Immature natural killer cell (primary cell): ENCODE measurements around the gene PKHD1. TPM values are rescaled to one million over a fixed set of nuclear protein-coding genes. Genes with fewer than 3 reads are reported as not detected.

Experiments
- DNase-seq, 3 donors: peaks; one replicate each; pipeline ENCODE4 v3.0.0; 2022; ENCODE audit warnings: mixed read lengths in 1 of 3
- H3K27ac Mint-ChIP-seq, 6 donors: one replicate each; pipeline ENCODE4 v1.8.0; 2020; ENCODE audit warnings: mixed read lengths in 6 of 6, mild to moderate bottlenecking in 5 of 6, inconsistent platforms in 4 of 6, moderate library complexity in 3 of 6
- H3K27me3 Mint-ChIP-seq, 3 donors: one replicate each; pipeline ENCODE4 v1.8.0; 2020 to 2021; ENCODE audit warnings: low read depth in 3 of 3, mild to moderate bottlenecking in 3 of 3, mixed read lengths in 3 of 3, moderate library complexity in 3 of 3, inconsistent platforms in 1 of 3
- H3K36me3 Mint-ChIP-seq, 3 donors: one replicate each; pipeline ENCODE4 v1.8.0; 2020; ENCODE audit warnings: mixed read lengths in 3 of 3, inconsistent platforms in 2 of 3, mild to moderate bottlenecking in 2 of 3
- H3K4me1 Mint-ChIP-seq, 2 donors: one replicate each; pipeline ENCODE4 v1.8.0; 2020; ENCODE audit warnings: inconsistent platforms in 2 of 2, mild to moderate bottlenecking in 2 of 2, mixed read lengths in 2 of 2, moderate library complexity in 1 of 2
- H3K4me3 Mint-ChIP-seq, 5 donors: one replicate each; pipeline ENCODE4 v1.8.0; 2020; ENCODE audit warnings: mild to moderate bottlenecking in 5 of 5, mixed read lengths in 5 of 5, inconsistent platforms in 3 of 5, moderate library complexity in 3 of 5
- H3K9me3 Mint-ChIP-seq, 6 donors: one replicate each; pipeline ENCODE4 v1.8.0; 2020; ENCODE audit warnings: mild to moderate bottlenecking in 6 of 6, mixed read lengths in 6 of 6, inconsistent platforms in 4 of 6, moderate library complexity in 3 of 6
- polyA plus RNA-seq, 3 donors: library from polyadenylated mRNA; unstranded; fragments of 300-500 nt; fragmentation: Illumina TruSeq; gene quantifications; one replicate each; pipeline ENCODE4 v1.2.3, GENCODE V29; 2021

Gene PKHD1
- polyA plus RNA-seq, 3 donors from 2014 or later, result not detected

GRCh38 chr6:51765230-51765629 lies 322.2 kb downstream of the PKHD1 start:
- no peak overlapping the region for H3K27ac Mint-ChIP-seq
- H3K36me3 Mint-ChIP-seq, result no peaks in the 10 kb centered on the region
- no peak overlapping the region for H3K4me3 Mint-ChIP-seq
- H3K4me1 Mint-ChIP-seq, result no peaks in the 10 kb centered on the region
- H3K9me3 Mint-ChIP-seq, result peaks cover 2 to 15% (median 10%) of the 10 kb centered on the region in 6 donors
- H3K27me3 Mint-ChIP-seq, result peaks cover 0 to 3% (median 0%) of the 10 kb centered on the region in 3 donors
- no peak for DNase-seq

DNA sequence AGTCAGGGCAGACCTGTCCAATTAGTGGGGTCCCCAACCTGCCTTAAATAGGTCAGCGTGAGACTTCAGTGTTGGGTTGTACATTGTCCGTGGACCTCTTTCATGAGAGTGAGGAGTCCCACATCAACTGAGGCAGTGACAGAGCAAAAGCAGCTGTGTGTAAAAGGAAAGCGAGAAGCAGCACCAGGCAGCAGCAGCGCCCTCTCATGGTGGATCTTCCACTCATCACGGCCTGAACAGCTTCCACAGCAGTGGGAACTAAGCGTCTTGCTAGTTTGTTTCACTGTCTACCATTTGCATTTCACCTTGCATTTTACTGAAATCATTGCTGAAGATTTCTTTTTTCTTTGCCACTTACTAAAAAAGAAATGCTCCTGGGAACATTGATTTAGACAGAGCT lies 333.8 kb downstream of the PKHD1 start:
- H3K36me3 Mint-ChIP-seq, result no peaks in the 10 kb centered on the region
- DNase-seq, result no peak
- no peak overlapping the region for H3K4me3 Mint-ChIP-seq
- no peaks in the 10 kb centered on the region for H3K27me3 Mint-ChIP-seq
- peaks cover 3 to 10% (median 6%) of the 10 kb centered on the region in 6 donors for H3K9me3 Mint-ChIP-seq
- no peak overlapping the region for H3K27ac Mint-ChIP-seq
- H3K4me1 Mint-ChIP-seq, result no peaks in the 10 kb centered on the region

- DNase-seq, result no peak
- Mint-ChIP-seq H3K4me3 (no peak overlapping the region), H3K27me3 (peaks cover 0 to 7% (median 0%) of the 10 kb centered on the region in 3 donors), H3K9me3 (peaks cover 0 to 13% (median 5%) of the 10 kb centered on the region in 6 donors), H3K27ac (no peak overlapping the region), H3K36me3 (no peaks in the 10 kb centered on the region), H3K4me1 (no peaks in the 10 kb centered on the region)
Observed at GRCh38 chr6:51743999-51744398, 343.4 kb downstream of the PKHD1 start.

DNA sequence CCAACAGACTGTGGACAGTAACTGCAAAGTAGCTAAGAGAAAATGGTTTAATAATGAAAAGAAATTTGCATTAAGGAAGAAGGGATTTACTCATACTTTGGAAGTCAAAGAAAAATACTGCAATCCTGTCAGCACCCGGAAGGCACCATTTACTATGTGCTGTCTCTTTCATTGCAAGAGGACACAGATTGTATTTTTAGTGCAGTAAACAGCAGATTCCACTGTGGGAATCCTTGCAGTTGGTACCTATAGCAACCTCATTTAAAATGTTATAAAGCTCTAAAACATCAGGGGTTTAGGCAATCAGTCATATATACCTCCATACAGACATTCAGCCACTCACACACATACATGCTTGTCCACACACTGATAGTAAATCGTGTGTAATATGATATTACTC lies 346.8 kb downstream of the PKHD1 start:
- H3K36me3 Mint-ChIP-seq, result no peaks in the 10 kb centered on the region
- H3K27ac Mint-ChIP-seq, result no peak overlapping the region
- H3K4me3 Mint-ChIP-seq, result no peak overlapping the region
- DNase-seq, result no peak
- H3K9me3 Mint-ChIP-seq, result peaks cover 0 to 13% (median 3%) of the 10 kb centered on the region in 6 donors
- H3K27me3 Mint-ChIP-seq, result peaks cover 0 to 7% (median 4%) of the 10 kb centered on the region in 3 donors
- H3K4me1 Mint-ChIP-seq, result no peaks in the 10 kb centered on the region

DNA sequence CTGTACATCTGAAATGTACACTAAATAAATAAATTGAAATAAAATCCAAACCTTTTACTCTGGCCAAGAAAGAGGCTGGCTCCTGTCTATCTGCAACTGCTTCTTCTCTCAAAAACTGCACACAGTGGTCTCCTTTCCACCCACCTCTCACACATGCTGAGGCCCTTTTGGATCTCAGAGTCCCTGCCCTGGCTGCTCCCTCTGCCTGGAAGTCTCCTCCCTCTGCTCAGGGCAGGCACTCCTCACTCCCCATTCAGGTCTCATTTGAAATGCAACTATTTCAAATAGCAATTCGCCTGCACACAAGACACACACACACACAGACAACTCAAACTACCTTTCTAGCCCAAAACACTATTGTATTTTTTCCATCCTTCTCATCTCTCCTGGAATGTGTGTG lies 348.8 kb downstream of the PKHD1 start:
- peaks cover 0 to 11% (median 4%) of the 10 kb centered on the region in 6 donors for H3K9me3 Mint-ChIP-seq
- peaks cover 0 to 7% (median 4%) of the 10 kb centered on the region in 3 donors for H3K27me3 Mint-ChIP-seq
- no peaks in the 10 kb centered on the region for H3K4me1 Mint-ChIP-seq
- no peaks in the 10 kb centered on the region for H3K36me3 Mint-ChIP-seq
- DNase-seq, result no peak
- no peak overlapping the region for H3K27ac Mint-ChIP-seq
- H3K4me3 Mint-ChIP-seq, result no peak overlapping the region

DNA sequence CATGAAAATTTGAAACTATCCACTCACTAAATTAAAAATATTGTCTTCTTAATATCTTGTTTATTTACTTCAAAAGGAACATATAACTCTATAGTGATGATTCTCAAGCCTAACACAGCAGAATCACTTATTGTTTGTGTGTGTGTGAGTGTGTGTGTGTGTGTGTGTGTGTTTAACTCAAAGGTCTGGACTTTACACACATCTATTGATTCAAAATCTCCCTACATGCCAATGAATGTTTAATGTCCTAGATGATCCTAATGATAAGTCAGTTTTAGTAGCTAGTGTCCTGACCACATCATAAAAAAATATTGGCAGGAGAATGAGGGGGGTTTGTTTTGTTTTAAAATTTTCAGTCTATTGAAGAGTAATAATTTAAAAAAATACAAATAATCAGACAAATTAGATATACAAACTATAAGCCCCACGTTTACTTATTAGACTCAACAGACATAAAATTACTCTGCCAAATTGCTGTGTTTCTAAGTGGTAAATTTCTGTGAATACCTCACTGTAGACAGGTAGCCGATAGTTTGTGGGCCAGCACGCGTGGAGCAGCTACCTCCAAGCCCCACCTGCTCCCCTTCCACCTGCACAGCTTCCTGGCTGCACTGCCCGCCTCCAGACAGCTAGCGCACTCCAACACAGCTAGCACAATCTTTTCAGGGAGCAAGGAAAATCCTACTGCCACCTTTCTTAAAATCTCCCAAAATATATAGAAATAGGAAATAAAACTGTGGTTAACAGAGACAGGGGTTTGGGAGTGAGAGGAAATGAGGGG lies 349.6 kb downstream of the PKHD1 start:
- no peak overlapping the region for H3K27ac Mint-ChIP-seq
- H3K36me3 Mint-ChIP-seq, result no peaks in the 10 kb centered on the region
- peaks cover 0 to 7% (median 1%) of the 10 kb centered on the region in 6 donors for H3K9me3 Mint-ChIP-seq
- no peak for DNase-seq
- no peaks in the 10 kb centered on the region for H3K4me1 Mint-ChIP-seq
- peaks cover 0 to 4% (median 2%) of the 10 kb centered on the region in 3 donors for H3K27me3 Mint-ChIP-seq
- H3K4me3 Mint-ChIP-seq, result no peak overlapping the region

GRCh38 chr6:51725155-51725554 lies 362.3 kb downstream of the PKHD1 start:
- no peak overlapping the region for H3K4me3 Mint-ChIP-seq
- peaks cover 0 to 6% (median 1%) of the 10 kb centered on the region in 3 donors for H3K27me3 Mint-ChIP-seq
- H3K27ac Mint-ChIP-seq, result no peak overlapping the region
- H3K9me3 Mint-ChIP-seq, result peaks cover 2 to 20% (median 7%) of the 10 kb centered on the region in 6 donors
- DNase-seq, result no peak
- no peaks in the 10 kb centered on the region for H3K36me3 Mint-ChIP-seq
- H3K4me1 Mint-ChIP-seq, result no peaks in the 10 kb centered on the region

DNA sequence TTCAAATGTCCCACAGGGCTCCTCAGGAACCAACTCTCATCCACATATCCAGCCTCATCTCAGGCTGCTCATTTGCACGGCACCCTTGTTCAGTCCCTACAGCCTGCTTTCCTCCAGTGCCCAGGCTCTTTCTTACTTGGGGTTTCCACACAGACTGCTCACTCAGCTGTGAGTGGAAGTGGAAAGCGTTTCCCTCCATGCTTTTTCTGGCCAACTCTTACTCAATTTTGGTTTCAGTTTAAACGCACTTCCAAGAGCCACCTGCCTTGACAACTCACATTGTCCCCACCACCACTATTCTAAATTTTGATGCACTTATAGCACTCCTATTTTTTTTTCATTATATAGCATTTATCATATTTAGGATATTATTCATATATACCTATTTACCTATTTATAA lies 367.1 kb downstream of the PKHD1 start:
- no peak overlapping the region for H3K27ac Mint-ChIP-seq
- H3K4me1 Mint-ChIP-seq, result no peaks in the 10 kb centered on the region
- no peaks in the 10 kb centered on the region for H3K36me3 Mint-ChIP-seq
- peaks cover 0 to 5% (median 1%) of the 10 kb centered on the region in 3 donors for H3K27me3 Mint-ChIP-seq
- no peak for DNase-seq
- H3K9me3 Mint-ChIP-seq, result peaks cover 0 to 11% (median 4%) of the 10 kb centered on the region in 6 donors
- no peak overlapping the region for H3K4me3 Mint-ChIP-seq

DNA sequence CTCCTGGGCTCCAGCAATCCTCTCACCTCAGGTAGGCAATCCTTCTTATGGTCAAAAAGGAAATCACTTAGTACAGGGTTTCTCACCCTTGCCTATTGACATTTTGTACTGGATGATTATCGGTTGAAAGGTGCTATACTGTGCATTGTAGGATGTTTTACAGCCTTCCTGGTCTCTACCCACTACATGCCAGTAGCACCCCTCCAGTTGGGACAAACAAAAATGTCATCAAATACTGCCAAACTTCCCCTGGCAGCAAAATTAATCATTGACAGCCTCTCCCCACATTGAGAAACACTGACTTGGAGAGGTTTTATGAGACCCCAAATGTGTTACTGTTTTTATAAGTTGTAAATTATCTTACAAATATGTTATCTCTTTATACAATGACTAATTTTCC lies 368.1 kb downstream of the PKHD1 start:
- H3K4me1 Mint-ChIP-seq, result no peaks in the 10 kb centered on the region
- peaks cover 0 to 5% (median 1%) of the 10 kb centered on the region in 3 donors for H3K27me3 Mint-ChIP-seq
- peaks cover 0 to 9% (median 3%) of the 10 kb centered on the region in 6 donors for H3K9me3 Mint-ChIP-seq
- no peak for DNase-seq
- no peaks in the 10 kb centered on the region for H3K36me3 Mint-ChIP-seq
- H3K4me3 Mint-ChIP-seq, result no peak overlapping the region
- H3K27ac Mint-ChIP-seq, result no peak overlapping the region

DNA sequence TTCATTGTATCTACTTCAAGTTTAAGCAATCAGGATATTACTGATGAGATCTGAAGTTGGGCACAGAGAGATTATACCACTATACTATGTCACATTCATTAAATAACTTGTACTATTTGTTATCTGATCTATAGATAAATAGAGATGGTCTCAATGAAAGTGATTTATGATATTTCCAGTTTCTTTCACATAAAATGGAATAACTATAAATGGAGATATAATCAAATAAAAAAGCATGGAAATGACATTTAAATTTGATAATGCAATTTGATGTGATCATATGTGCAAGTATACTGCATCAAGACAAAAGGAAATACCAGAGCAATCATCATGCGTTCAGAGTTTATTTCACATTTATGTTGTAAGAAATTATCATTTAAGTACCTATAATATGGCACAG lies 368.9 kb downstream of the PKHD1 start:
- DNase-seq, result no peak
- H3K4me1 Mint-ChIP-seq, result no peaks in the 10 kb centered on the region
- no peak overlapping the region for H3K27ac Mint-ChIP-seq
- no peak overlapping the region for H3K4me3 Mint-ChIP-seq
- peaks cover 0 to 5% (median 1%) of the 10 kb centered on the region in 3 donors for H3K27me3 Mint-ChIP-seq
- peaks cover 0 to 9% (median 3%) of the 10 kb centered on the region in 6 donors for H3K9me3 Mint-ChIP-seq
- H3K36me3 Mint-ChIP-seq, result no peaks in the 10 kb centered on the region

DNA sequence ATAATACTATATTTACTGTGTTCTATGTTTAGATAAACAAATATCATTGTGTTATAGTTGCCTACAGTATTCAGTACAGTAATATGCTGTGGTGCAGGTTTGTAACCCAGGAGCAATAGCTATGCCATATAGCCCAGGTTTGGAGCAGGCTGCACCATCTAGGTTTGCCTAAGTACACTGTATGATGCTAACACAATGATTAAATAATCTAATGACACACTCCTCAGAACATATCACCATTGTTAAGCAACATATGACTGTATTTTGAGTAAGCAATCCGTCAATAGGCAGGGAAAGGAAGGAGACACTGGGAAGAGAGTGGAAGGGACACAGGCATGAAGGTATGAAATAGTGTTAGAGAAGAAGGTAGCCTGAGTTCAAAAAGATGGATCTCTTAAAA lies 369.9 kb downstream of the PKHD1 start:
- no peaks in the 10 kb centered on the region for H3K4me1 Mint-ChIP-seq
- H3K9me3 Mint-ChIP-seq, result peaks cover 0 to 9% (median 3%) of the 10 kb centered on the region in 6 donors
- H3K27ac Mint-ChIP-seq, result no peak overlapping the region
- no peak for DNase-seq
- no peaks in the 10 kb centered on the region for H3K36me3 Mint-ChIP-seq
- H3K4me3 Mint-ChIP-seq, result no peak overlapping the region
- H3K27me3 Mint-ChIP-seq, result peaks cover 0 to 5% (median 1%) of the 10 kb centered on the region in 3 donors

DNA sequence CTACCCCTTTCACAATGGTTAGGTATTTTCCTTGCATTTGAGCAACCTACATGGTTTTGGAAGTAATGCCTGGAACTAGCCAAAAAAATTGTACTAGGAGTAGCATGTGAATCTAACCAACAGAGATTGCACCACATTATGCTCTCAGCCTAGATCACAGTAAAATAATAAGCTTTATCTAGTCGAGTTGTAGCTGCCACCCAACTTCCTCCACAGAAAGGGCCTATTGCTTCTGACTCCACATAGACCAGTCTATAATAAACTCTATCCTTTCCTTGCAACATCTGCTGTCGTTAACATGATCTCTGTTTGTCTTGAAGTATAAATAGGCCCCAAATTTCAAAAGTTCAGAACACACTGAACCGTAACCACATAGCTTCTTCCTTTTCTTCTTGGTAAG lies 375.5 kb downstream of the PKHD1 start:
- Mint-ChIP-seq H3K9me3 (peaks cover 0 to 3% (median under 1%) of the 10 kb centered on the region in 6 donors), H3K36me3 (no peaks in the 10 kb centered on the region), H3K4me1 (no peaks in the 10 kb centered on the region), H3K4me3 (no peak overlapping the region), H3K27me3 (no peaks in the 10 kb centered on the region), H3K27ac (no peak overlapping the region)
- no peak for DNase-seq

DNA sequence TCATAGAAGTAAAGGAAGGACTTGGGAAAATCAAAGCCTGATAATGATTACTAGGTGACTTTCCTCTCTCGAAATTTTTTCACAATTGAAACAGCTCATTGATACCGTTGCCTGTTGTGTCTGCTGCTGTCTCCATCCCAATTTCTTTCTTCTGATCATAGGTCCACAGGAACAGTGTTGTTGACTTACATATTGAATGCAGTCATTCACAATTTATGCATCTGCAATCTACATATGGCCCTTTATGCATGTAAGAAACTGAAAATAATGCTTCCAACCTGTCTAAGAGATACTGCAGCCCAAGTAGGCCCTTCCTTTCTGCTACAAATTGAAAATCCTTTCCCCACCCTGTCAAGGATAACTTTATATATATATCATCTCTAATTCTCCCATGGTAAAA lies 381.3 kb downstream of the PKHD1 start:
- Mint-ChIP-seq H3K4me1 (no peaks in the 10 kb centered on the region), H3K9me3 (peaks cover 0 to 7% (median 0%) of the 10 kb centered on the region in 6 donors), H3K27ac (no peak overlapping the region), H3K4me3 (no peak overlapping the region), H3K27me3 (peaks cover 0 to 1% (median 1%) of the 10 kb centered on the region in 3 donors), H3K36me3 (no peaks in the 10 kb centered on the region)
- DNase-seq, result no peak

DNA sequence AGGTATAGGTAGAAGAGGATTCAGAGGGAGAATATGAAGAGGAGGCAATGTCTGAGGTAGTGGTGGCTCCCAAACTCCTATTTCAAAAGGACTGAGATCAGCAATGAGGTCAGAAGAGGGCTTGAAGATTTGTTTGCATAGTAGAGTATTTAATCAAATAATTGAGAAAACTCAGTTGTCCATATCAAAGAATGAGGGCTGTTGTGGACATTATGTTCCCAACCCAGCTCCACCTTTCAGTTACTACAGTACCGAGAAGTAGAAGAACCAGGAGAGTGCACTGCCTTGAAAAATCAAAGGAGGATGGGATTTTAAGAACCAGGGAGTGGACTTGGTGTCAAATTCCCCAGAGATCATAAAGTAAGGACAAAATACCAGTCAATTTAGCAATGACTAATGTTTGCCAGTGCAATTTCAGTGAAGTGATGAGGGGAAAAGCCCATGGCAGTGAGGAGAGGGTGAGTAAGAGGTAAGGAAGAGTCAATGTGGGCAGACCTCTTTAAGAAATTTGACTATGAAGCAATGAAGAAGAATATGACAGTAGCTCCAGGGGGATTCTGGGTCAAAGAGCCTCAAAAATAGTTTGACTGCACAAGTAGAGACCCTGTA lies 382.4 kb downstream of the PKHD1 start:
- H3K4me1 Mint-ChIP-seq, result no peaks in the 10 kb centered on the region
- no peaks in the 10 kb centered on the region for H3K36me3 Mint-ChIP-seq
- H3K4me3 Mint-ChIP-seq, result no peak overlapping the region
- DNase-seq, result no peak
- peaks cover 0 to 7% (median 0%) of the 10 kb centered on the region in 6 donors for H3K9me3 Mint-ChIP-seq
- no peak overlapping the region for H3K27ac Mint-ChIP-seq
- peaks cover 0 to 1% (median 1%) of the 10 kb centered on the region in 3 donors for H3K27me3 Mint-ChIP-seq
